ENCODE data around the gene WDR27.

DNA sequence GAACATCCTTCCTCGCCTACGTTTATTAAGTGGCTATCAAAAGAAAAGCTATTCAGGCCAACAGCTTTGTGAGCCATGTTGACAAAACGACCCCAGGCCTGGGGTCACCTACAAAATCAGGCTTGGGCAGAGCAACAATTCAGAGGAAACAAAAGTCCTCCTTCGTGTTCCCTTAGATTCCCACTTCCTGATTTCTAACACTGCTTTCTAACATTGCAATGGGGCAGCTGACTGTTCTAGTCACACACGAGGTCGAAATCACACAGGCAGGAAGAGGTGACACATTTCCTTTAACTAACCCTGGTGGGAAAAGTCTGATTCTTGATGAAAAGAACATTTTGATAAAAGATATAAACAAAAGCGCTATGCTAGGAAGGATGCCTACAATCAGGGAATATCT lies 31.9 kb downstream of the WDR27 start:
- TF ChIP-seq, protein P1, sequence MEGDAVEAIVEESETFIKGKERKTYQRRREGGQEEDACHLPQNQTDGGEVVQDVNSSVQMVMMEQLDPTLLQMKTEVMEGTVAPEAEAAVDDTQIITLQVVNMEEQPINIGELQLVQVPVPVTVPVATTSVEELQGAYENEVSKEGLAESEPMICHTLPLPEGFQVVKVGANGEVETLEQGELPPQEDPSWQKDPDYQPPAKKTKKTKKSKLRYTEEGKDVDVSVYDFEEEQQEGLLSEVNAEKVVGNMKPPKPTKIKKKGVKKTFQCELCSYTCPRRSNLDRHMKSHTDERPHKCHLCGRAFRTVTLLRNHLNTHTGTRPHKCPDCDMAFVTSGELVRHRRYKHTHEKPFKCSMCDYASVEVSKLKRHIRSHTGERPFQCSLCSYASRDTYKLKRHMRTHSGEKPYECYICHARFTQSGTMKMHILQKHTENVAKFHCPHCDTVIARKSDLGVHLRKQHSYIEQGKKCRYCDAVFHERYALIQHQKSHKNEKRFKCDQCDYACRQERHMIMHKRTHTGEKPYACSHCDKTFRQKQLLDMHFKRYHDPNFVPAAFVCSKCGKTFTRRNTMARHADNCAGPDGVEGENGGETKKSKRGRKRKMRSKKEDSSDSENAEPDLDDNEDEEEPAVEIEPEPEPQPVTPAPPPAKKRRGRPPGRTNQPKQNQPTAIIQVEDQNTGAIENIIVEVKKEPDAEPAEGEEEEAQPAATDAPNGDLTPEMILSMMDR (IDR thresholded peaks at IDR 0.05 in 8 of 11, conservative IDR thresholded peaks at IDR 0.05 in 3 of 11): no peak
- TF ChIP-seq POLR2A (IDR thresholded peaks at IDR 0.05): no peak
- peak in 1 of 3 donors; percentile 74 for TF ChIP-seq POLR2AphosphoS5 (IDR thresholded peaks at IDR 0.05)

All from spleen (tissue), 7 donors.